ENCODE measurements around the gene PTPRG.

DNA sequence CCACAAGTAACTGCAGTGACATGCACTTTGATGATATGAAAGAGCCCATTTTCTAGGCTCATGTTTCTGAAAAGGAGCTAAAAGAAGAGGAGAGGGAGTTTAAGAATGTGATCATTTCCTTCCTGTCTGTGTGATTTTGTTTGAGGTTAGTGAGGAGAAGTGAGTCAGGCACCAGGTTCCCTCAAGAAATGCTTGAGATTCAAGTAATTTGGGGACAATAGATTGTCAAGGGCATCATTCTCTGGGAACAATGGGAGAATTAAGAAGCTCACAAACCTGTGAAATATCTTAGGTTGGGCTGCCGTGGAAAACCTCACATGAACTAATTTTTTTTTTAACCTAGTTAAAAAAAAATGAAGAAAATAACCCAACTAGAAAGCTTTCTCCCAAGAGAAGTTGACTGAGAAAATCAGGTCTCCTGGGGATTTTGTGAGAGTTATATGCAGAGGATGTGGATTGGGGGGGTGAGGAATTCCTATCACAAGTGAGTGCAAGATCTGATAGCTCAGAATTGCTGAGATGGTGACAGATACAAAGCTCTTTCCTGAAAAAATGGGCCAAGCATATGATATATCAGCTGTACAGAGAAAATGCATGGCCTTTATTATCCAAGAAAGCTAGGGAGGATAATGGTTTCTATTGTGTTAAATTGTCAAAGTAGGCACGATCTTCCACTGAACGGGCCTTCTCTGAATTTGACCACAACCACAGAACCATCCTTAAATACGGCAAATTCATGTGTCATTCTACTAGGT lies 608.7 kb downstream of the PTPRG start:
- TF ChIP-seq EZH2 (IDR thresholded peaks at IDR 0.05; ENCODE audit: insufficient read depth, poor library complexity, severe bottlenecking) (no peak), EZH2phosphoT487 (IDR thresholded peaks at IDR 0.05; ENCODE audit: insufficient read depth, low read depth) (no peak)

Measured in GM23248 (cell line).